Activated T-cell treated with anti-CD3 and anti-CD28 coated beads for 1 hour (primary cell): ENCODE results near the gene COL13A1.
A peak's percentile ranks its signal among the peaks of the same experiment; 100 is the strongest.

Experiments
- DNase-seq: peaks from one replicate; pipeline ENCODE4 v3.0.0-alpha.2; 2020; ENCODE audit warnings: low read depth

The COL13A1 gene

DNA sequence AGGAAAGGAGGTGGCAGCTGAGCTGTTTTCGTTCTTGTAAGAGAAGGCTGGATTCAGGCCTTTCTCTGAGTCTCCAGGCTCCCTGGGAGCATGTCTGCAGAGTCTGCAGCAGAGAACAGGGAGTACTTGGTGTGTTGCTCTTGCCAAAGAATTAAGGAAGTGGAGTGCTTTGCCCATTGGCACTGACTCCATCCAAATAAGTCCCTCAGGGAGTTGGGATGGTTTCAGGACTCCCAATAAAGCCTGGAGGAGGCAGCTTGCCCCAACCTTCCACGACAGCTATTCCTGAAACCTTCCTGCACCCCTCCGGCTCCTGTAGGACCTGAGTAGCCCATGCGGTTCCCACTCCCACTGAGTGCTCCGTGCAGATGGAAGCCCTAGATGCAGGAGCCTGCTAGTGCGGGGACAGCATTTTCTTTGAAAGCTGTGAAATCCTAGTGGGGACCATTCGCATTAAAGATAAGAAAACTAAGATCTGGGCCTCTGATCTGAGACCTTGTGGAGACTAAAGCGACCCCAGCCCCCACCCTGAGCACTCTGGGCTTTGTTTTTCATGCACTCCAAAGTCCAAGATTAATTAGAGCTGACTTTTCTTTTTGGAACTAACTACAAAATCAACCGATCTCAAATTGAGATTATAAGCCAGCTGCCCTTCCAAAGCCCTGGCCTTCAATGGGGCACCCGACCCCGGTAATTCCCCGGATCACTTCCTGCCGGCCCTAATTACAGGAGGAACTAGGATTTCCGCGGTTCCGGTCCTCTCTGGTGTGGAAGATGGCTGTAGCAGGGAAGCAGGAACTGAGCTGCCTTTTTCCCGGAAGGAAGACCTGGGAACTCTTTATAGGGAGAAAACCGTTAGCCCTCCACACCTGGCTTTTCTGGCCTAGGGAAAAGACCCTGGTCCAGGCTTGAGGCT is 110.2 kb downstream of the COL13A1 start:
- no peak for DNase-seq

DNA sequence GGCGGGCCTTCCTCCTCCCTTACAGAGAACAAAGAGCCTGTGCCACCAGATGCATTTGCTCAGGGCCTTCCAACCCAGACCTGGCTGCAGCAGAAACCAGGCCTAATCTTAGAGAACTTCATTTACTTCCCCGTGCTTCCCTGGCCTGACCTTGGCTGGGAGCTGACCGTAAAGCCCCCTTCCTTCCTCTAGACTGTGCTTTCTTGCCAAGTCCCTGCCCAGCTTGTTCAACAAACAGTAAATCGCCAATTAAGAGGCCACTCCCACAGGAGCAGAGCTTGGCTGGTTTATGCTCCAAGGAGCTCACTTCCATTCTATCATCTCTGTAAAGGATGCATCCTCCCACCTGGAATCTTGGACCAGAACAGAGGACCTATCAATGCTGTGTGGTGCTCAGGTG is 110.9 kb downstream of the COL13A1 start:
- DNase-seq: no peak

DNA sequence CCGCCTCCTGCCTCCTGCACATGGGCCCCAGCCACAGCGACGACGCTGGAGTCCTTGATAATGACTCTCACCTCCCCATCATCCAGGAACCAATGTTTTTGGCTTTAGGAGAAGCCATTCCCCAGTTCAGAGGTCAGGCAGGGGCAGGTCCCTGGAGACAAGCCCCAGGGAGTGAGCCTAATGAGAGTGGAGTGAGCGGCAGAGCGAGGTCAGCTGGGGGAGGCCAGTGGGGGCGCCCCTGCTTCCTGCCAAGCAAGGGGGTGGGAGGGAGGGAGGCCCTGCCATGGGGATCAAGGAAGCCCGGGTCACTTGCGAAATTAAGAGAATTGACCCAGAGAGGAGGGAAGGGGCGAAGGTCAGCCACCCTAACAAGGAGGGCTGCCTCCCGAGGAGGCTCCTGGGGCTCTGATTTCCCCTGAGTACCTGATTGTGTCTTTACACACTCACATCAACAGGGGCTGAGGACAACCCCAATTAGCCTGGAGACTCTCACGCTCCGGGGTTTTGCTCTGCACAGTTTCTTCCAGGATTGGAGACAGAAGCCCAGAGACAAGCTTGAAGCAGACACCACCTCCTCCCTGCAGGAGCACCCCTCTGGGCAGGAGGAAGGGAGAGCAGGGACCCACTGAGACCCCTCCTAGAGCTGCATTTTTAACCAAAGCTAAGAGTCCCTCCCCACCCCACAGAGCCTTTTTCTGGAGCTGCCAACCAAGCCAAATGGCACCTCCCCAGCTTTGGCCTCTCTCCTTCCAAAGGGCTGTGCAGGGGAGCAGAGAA is 112.1 kb downstream of the COL13A1 start:
- no peak for DNase-seq

DNA sequence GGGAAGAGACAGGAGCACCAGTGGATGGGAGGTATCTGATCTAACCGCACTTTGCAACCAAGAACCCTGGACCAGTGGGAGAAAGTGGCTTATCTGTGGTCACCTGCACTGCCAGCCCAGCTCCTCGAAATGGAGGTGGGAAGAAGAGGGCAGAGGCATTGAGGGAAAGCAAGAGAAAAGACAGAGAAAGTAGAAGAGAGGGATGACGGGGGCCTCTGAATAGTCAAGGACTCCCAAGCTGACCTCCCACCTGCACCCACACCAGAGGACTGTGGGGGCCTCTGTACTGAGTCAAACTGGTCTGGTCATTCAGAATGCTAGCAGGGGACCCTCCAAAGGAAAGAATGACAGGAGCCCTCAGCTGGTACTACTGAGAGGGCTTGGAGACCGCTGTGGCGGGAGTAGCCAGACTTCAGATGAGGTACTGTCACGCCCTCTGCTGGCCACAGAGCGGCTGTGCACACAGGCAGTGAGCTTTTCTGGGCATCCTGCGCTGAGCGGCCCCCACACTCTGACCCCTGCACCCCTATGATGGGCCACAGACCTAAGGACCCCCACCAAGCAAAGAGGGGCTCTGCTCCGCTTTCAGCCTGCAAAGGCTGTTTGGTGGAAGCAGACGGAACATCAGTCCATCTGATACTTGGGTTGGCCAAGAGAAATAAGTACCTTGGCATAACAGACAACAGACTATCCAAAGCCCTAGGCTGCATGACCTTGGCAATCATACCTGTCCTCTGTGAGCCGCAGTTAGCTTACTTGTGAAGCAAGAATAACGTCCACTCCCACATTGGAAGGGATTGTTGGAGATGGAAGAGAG is 112.9 kb downstream of the COL13A1 start:
- peak; percentile 37 for DNase-seq

DNA sequence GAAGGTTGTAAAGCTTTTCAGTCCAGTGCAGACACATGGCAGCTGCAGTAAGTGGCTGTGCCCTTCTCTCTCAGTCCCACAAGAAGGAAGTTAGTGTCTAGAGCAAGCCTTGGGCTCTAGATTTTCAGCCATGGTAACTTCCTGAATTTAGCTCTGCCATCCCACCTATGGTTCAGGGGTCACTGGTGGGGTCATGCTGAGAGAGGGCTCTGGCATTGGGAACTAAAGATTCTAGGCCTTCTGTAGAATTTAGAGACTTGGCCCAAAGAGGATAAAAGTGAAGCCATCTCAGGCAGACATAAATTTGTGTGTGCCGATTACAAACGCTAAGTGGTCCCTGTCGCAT is 113.5 kb downstream of the COL13A1 start:
- DNase-seq: no peak

DNA sequence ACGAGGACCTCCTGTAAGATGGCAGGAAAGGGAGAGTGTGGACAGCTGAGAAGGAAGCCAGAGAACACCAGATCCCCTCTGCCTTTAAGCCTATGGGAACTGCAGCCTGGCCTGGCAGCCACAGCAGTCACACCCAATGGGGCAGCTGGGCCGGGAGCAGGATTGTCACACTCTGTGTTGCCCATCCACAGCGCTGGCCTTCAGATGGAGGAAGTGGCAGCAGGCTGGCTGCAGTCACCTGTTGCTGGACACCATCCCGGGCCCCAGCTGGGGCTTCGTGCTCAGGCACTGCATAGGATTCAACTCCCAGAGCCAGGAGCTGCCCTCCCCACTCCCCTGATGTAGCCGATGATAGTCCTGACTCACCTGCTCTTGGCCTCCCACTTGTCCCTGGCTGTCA is 114.4 kb downstream of the COL13A1 start:
- DNase-seq: no peak

DNA sequence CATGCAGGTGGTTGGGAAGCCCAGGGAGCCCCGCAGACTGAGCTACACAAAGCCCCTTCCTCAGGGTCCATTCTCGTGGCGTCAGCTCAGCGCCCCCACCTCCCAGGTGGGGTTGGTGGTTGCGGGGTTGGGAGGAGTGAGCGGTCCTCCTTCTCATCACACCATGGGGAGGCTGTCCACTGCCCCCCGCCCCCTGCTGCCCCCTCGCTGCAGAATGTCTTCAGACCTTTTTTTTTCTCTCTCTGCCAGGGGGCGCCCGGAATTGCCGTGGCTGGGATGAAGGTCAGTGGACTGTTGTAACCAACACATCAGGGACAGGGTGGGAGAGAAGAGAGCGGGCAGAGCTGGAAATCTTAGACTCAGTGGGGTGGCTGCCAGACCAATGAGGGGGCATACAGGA is 116.3 kb downstream of the COL13A1 start:
- no peak for DNase-seq

DNA sequence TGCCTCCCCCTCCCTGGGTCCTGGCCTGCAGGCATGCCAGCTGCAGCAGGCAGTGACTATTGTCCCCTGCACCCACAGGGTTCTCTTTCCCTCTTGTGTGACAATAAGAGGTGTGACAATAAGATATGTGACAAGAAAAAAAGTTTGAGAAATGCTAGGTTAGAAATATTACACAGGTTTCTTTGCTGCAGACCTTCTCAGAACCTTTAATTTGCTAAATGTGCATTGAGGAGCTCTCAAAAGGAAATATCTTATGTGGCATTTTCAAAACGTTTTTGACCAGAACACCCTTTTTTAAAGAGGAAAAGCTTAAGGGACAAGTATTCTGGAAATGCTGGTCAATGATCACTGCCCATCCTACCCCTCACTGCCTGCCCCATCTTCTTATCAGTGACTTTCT is 117.5 kb downstream of the COL13A1 start:
- DNase-seq: no peak

DNA sequence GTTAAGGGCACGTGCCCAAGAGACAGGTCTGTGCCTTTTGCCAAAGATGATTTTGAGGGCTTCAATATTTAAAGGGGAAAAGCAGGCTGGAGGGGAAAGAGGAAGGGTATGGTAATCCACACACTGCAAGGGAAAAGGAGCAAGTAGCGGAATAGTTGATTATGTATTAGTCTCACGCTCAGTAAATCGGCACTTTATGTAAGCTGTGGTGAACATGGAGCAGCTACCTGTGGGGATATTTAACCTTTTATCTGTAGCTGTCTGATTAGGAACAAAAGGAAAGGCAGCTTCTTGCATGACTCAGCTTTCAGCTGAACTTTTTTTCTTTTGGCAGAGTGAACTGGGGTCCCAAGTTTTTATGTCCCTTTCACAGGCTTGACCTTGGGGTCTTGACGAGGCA is 123.4 kb downstream of the COL13A1 start:
- DNase-seq: no peak

DNA sequence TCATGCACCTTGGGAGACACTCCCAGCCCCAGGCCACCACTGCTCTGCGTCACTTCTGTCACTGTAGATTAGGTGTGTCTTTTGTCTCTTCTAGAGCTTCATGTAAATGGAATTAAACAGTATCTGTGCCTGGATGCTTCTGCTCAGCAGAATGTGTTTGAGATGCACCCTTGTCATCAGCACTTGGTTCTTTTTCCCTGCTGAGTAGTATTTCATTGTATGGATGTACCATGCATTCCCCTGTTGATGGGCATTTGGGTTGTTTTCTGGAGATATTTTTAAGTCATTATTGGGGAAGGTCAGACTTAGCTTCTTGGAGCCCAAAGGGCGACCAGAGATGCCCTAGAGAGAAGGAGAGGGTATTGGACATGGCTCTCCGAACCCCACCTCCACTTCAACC is 126.6 kb downstream of the COL13A1 start:
- DNase-seq: no peak

DNA sequence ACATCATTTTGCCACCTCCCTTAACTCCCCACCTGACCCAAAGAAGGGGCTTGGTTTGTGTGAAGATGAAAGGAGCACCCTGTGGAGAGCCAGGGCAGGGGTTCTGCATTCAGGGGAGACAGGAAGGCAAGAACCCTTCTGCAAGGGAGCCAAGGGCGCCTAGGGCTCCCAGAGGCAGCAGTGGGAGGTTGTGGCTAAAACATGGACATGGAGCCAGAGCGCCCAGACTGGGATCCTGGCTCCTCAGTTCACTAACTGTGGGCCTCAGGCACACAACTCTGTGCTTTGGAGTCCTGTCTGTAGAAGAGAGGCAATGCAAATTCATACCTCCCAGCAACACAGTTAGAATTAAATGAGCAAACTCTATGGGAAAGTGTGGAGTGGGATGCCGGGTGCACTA is 127.9 kb downstream of the COL13A1 start:
- DNase-seq: no peak

DNA sequence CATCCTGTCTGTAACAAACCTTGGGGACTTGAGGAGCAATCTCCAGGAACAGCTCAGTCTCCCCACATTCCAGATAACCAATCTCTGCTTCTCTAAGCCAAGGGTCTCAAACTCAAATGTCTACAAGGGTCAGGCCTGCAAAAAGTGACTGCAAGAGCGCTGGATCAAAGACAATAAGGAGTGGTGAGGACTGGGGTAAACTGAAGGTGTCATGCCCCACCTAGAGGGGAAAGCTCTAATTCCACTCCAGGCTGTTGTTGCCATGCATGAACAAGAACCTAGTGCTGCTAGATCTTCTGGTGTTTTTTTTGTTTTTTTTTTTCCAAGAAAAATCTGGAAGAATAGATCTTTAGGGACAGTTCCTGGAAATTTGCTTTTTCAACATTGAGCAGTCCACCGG is 133.1 kb downstream of the COL13A1 start:
- DNase-seq: no peak

DNA sequence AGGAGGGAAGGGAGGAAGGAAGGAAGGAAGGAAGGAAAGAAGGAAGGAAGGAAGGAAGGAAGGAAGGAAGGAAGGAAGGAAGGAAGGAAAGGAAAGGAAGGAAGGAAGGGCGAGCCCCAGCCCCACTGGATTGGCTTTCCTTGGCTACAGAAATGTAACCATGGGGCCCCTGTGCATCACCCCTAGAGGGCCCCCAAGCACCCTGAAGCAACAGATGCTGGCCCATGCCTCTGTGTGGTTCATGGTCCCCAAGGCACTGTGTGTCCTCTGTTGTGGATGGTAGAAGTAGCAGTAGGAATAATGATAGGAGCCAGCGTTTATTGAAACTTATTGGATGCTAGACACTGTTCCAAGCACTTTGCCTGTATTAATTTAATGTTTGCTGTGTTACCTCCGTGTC is 134.4 kb downstream of the COL13A1 start:
- no peak for DNase-seq

DNA sequence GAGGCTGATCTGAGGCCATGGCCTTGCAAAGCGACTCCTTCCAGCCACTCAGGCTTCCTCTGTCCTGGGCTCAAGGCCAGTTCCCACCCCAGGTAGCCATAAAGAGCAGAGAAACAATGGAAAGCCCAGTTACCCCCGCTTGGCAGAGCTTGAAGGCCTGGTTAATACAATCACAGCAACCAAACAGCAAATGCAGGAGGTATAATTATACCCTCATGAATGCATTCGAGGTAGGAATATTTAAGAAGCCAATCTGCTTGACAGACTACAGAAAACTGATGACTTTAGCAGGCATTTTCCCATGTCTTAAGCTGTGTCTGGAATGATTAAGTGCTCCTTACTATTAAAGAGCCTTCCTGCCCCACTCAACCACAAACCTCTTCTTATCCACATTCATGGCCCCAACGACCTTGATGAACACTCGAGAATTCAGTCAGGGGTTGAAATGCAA is 136.9 kb downstream of the COL13A1 start:
- DNase-seq: no peak

DNA sequence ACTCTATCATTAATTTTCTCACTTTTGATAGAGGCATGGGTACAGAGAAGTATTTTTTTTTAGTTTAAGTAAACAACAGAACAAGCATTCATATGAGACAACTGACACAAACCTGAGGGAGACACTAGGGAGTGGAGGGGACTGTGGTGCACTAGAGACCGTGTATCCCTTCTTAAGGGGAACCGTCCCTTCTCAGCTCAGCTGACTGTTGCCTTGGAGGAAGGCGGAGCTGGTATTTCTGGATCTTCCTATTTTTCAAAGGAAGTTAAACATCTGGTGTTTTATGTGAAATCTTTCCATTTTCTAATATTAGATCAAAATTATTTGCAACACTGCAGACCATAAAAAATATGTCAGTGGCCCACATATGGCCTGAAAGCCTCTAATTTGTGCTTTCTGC is 137.4 kb downstream of the COL13A1 start:
- DNase-seq: no peak

DNA sequence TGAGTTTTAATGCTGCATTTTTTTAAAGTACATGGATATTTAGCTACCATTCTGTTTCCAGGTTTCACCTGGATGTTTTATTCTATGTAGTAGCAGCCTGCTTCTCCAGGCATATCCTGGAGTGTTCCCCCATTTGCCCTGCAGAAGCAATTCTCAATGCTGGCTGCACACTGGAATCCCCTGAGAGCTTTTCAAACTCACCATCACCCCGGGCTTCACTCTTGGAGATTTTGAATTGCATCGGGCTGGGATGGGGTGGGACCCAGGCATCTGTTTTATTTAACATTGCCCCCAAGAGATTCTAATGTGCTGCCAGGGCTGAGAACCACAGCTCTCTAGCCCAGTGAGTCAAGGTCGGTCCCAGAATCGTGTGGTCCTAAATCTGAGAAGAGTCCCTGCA is 137.8 kb downstream of the COL13A1 start:
- no peak for DNase-seq

DNA sequence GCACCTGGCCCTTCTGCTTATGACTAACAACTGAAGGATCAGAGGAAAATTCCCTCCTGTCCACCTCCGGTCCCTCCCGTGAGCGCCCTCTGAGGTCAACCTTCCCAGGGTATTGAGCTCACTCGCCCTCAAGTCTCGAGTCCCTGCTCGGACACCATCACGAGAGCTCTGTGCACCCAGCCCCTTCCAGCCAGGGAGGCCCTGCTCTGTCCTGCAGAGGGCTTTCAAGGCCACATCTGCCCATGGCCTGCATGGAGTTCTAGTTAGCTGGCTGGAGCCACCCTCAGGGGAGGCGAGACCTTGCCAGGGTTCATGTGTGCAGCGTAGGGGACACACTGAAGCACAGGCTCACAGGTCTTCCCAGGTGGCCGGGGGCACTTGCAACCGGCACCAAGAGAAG is 140.0 kb downstream of the COL13A1 start:
- no peak for DNase-seq

DNA sequence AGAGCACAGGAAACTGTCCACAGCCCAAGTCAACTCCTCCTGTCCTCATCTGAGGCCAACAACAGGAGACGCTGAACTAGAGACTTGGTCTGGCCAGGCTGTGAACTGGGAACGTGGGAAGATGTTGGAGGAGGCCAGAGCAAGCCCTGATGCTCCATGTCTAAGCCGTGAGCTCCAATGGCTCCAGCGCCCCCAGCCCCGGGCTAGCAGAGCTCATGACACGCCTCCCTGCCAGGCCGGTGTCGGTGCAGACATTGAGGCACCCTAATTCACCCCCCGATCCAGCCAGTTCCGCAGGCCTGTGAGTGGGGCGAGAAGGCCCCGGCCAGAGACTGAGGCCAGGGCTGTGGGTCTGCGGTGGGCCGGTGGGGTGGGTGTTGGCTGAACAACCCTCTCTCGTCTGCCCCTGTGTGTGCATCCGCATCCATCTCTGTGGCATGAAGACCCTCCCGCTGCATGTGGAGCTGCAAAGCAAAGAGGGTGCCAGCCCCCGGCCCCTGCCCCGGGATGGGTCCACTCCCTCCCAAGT is 141.7 kb downstream of the COL13A1 start:
- no peak for DNase-seq

DNA sequence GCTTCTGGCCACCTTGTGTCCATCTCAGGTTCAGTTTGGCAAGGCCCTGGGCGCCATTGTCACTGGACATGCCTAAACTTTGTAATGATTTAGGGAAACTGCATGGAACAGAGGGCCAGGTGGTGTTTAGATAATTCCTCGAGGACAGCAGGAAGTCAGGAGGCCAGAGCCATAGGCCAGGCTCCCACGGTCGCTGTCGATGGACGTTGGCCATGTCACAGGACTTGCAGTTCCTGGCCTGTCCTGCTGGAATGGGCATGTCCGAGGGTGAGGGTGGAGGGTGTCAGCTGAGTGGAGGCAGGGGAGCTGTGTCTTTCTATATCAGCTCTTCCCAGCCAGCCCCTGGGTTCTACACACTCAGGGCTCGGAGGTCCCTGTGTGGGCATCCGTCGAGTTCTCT is 143.1 kb downstream of the COL13A1 start:
- DNase-seq: no peak

DNA sequence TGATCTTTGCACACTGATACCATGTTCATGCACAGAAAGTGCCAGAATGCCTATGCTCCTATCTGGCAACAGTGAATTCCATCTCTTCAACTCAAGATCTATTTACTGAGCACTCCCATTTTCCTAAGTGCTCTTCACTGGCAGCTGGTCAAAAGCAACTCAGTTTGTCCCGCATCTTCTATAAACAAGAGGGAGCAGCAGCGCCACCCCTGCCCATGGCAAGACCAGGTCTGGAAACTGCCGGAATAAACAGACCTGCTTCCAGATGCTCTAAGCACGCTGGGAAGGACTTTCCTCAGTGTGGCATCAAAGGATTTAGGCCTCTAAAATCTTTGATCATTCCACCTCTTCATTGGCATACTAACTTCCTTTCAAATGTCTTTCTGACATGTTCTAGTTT is 146.6 kb downstream of the COL13A1 start:
- DNase-seq: no peak

DNA sequence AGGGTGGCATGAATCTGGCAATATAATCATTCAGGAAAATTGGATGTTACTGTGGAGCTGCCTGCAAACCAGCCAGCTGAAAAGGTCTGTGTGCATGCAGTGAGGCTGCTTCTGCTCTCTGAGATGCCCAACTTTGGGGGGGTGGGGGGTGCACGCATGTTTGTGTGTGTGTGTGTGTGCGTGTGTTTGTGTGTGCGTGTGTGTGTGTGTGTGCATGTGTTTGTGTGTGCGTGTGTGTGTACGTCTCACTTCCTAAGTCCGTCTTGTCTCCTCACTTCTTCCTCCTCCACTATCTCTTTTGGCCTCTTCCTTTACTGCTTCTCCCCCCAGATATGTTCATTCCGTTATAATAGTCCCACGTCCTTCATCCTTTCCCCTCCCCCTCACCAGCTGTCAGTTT is 148.1 kb downstream of the COL13A1 start:
- DNase-seq: no peak

DNA sequence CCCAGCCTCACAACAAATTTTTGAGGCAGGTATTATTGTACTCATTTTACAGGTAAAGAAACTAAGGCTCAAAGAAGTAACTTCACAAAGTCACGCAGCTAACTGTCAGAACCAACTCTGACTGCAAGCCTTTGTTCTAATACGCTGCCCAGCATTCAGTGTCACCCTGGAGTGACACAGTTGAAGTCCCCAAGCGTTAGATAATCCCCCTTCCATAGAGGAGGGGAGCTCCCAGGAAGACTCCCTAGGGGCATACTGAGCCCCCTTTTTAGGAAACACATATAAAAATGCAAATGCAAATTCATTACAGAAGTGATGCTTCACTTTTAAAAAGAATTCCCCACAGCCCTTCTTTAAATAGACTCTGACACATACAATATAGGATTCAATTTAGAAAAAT is 150.0 kb downstream of the COL13A1 start:
- no peak for DNase-seq
